Mesenteric fat pad (tissue), 1 donor: Measurements from ENCODE around the gene C19orf67. TPM values are rescaled to one million over a fixed set of nuclear protein-coding genes. Genes with fewer than 3 reads are reported as not detected.

Experiments
- DNase-seq: peaks from one replicate; pipeline ENCODE4 v3.0.0-alpha.2; 2020; ENCODE audit warnings: low spot score
- total RNA-seq: library from RNA; stranded (reverse); fragmentation: NEBNext Ultra II Directional; extraction: Animal tissue kit (Norgen Biotek cat#: 25700); gene quantifications from one replicate; pipeline ENCODE4 v1.2.1, GENCODE V29; 2021
- donor health status: DM: yes; HTN: yes; CAD: no.

Gene C19orf67
- total RNA-seq, 1 donor from 2014 or later = not detected

DNA sequence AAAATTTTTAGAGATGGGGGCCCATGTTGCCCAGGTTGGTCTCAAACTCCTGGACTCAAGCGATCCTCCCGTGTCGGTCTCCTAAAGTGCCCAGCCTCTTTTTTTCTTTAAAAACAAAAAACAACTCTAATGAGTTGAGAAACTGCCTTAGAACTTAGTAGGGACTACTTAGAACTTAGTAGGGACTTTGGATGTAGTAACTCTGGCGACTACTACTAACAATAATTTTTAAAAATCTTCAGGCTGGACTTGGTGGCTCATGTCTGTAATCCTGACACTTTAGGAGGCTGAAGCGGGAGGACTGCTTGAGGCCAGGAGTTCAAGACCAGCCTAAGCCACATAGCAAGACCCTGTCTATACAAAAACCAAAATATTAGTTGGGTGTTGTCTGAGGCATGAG lies 515 bp upstream of the C19orf67 start:
- no peak for DNase-seq

DNA sequence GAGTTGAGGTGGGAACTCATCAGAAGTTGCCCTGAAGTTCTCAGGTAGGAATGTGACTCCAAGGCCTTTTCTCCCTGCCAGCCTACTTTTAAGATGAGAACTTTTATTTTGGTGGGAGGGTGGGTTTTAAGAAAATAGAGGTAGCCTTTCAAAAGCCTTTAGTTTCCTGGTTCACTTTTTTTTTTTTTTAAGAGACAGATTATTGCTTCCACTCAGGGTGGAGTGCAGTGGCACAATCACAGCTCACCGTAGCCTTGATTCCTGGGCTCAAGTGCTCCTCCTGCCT lies 3.0 kb downstream of the C19orf67 start:
- DNase-seq = no peak

DNA sequence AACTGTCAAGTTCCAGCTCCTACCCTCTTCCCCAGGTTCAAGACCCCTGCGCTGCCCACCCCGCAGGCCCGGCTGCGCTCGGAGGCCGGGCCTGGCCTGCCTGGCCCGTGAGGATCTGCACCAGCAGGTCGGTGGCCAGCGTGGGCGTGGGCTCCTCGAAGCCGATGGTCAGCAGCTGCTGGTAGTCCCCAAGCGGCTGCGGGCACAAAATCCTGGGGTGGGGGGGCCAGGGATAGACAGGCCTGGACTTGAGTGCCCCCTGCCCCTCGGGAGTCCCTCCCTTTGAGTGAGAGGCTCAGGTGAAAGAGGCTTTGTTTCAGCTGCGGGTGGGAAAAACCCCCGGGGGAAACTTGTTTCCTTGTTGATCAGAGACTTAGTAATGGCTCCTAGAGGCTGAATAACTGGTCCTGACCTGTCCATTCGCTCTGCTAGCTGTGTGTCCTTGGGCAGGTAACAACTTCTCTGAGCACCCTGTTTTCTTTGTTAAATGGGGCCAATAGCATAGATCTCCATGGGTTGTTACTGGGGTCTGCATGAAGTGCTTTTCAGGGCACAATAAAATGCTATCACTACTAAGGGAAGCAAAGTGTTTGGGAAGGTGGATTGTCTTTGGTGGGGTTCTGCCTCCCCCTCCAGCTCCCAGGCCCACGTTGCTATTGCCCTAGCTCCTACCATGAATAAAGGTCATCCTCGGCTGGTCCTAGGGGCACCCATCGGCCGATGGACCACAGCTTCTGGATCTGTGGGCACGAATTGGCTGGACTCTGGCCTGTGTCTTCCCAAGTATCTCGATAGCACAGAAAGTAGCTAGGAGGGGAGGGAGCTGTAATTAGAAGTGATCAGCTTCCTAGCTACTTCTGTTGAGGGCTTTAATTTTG lies 3.5 kb downstream of the C19orf67 start:
- DNase-seq = no peak

- peak; percentile 100 for DNase-seq
Observed at GRCh38 chr19:14080887-14081796, 4.4 kb downstream of the C19orf67 start.

DNA sequence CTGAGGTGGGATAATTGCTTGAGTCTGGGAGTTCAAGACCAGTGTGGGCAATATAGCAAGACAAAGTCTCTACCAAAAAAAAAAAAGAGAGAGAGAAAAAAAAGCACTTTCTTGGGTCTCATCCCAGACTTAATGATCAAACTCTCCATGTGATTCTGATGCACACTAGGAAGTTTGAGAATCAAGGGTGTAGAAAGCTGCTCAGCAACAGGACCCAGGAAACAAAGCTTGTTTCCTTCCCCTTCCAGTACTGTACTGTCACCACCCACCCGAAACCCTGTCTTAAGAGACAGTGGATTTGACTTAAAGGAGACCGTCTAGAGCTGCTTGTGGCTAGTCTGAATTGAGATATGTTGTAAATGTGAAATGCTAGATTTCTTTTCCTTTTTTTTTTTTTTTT lies 7.2 kb downstream of the C19orf67 start:
- DNase-seq = no peak

DNA sequence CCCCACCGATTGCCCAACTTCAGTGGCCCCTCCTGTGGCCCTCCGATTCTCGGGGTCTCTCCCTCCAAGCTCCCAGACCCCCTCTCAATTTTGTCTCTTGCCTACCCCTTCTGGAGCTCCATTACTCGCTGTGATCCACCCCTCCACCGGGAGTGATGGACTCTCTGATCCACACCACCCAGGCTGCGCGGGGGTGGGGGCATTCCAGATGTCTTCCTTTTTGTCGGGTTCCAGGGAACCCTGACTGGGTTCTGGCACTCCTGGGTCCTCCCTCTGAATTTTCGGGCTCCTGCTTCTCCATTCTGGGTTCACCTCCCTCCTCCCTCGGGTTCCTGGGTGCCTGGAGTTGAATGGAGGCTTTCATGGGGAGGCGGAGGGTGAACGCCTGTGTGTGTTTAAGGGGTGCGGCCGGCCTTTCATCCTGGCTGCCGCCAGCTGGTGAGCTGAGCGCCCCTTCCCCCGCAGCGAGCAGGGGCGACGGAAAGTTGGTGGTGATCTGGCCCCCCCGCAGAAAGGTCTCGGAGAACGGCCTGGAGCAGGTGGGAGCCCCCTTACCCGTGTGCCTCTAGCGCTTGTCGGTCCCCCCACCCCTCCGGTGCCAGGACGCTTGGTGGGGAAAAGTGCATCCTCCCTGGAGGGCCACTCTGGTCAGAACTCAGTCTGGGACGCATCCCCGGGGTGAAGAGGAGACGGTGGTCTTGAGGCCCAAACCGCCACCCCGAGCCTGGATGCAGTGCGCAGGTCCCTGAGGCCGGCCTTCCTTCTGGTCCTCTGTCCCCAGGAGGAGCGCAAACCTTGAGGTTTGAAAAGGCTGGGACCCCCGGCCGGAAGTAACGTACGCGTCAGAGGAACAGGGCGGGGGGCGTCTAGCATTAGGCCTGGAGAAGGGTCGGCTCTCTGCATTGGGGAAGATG lies 11.4 kb downstream of the C19orf67 start:
- no peak for DNase-seq

- no peak for DNase-seq
Observed at GRCh38 chr19:14073261-14073924, 12.2 kb downstream of the C19orf67 start.

DNA sequence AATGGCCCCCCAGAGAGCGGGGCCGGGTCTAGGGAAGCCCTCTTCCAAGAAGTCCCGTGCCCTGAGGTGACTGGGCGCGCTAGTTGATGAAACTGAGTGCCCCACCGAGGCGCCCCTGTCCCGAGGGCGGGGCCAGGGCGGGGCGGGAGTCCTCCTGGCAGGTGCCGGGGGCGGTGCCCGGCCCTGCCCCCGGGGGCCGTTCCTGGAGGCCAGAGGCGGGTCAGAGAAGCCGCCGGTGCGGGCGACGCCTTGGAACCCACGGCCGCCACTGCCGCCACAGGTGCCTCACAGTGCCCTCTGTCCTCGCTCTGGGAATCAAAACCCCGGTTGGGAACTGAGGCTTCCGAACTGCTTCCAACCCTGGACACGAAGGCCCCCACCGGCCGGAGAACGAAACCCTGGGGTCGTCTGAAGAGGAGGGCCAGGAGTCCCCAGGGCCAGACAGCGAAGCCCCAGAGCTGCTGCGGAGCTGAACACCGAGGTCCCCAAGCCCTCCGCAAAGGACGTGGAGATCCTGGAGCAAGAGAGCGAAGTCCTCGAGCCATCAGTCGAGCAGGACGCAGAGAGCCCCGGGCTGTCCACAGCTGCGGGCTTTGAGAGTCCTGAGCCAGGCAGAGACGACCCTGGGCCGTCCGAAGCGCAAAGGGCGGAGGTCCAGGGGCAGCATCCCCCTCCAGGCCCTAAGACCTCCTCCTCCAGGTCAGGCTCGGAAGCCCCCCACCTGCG lies 12.9 kb downstream of the C19orf67 start, which contains the start of gene MISP3:
Gene MISP3 (plus strand): TSS at position 252 of the 726 bp plus-strand sequence. CDS start 524 bp downstream, outside the sequence.
- no peak for DNase-seq

DNA sequence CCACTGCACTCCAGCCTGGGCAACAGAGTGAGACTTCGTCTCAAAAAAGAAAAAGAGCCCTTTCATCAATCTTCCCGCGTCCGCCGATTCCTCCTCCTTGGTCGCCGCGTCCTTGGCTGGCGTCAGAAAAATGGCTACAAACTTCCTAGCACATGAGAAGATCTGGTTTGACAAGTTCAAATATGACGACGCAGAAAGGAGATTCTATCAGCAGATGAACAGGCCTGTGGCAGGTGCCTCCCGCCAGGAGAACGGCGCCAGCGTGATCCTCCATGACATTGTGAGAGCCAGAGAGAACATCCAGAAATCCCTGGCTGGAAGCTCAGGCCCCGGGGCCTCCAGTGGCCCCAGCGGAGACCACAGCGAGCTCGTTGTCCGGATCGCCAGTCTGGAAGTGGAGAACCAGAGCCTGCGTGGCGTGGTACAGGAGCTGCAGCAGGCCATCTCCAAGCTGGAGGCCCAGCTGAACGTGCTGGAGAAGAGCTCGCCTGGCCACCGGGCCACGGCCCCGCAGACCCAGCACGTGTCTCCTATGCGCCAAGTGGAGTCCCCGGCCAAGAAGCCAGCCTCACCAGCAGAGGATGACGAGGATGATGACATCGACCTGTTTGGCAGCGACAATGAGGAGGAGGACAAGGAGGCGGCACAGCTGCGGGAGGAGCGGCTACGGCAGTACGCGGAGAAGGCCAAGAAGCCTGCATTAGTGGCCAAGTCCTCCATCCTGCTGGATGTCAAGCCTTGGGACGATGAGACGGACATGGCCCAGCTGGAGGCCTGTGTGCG lies 15.1 kb downstream of the C19orf67 start:
- no peak for DNase-seq

GRCh38 chr19:14066134-14066533 lies 19.4 kb downstream of the C19orf67 start:
- no peak for DNase-seq

DNA sequence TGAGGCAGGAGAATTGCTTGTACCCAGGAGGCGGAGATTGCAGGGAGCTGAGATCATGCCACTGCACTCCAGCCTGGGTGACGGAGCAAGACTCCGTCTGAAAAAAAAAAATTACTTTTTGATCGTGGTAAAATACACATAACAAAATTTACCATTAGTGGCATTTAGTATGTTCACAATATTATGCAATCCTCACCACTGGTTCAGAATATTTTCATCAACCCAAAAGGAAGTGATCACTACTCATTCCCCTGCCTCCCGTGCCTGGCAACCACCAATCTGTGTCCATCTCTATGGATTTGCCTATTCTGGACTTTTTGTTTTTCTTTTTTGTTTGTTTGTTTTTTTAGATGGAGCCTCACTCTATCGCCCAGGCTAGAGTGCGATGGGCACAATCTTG lies 22.5 kb downstream of the C19orf67 start:
- no peak for DNase-seq

GRCh38 chr19:14062558-14062855 lies 23.1 kb downstream of the C19orf67 start:
- no peak for DNase-seq

GRCh38 chr19:14061751-14062557 lies 23.6 kb downstream of the C19orf67 start, which contains the start of gene PALM3:
Gene PALM3, minus strand, starts transcription at chr19:14062076. Its CDS starts 96 bp downstream, at chr19:14061980.
- no peak for DNase-seq

DNA sequence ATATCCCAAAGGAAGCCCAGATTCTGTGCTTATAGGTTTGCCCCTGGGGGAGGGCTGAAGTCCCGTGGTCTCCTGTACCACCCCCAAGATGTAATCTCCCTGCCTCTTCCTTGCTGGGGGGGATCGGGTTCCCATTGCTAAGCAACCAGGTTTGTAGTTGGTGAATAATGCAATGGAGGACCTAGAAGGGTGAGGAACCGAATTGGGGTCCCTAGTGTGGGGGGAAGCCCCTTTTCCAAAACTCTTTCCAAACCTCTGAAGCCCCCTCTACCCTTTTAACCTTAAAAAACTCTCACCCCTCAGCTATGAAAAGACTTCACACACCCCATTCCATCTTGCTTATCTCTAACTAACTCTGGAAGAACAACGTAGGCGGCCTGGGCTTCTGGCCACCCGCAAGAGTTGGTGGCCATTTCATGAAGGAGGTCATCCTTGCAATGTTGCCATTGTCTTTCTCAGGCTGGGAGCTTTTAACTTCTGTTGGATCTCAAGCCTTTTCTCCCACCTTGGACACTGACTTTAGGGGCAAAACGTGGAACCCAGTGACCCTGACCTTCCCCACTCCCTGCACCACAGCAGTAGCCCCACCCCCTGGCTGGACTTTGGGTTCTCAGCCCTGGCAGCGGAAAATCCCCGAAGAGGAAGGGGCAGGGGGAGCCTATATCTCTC lies 24.4 kb downstream of the C19orf67 start:
- no peak for DNase-seq

GRCh38 chr19:14059652-14060155 lies 25.9 kb downstream of the C19orf67 start:
- DNase-seq = no peak

DNA sequence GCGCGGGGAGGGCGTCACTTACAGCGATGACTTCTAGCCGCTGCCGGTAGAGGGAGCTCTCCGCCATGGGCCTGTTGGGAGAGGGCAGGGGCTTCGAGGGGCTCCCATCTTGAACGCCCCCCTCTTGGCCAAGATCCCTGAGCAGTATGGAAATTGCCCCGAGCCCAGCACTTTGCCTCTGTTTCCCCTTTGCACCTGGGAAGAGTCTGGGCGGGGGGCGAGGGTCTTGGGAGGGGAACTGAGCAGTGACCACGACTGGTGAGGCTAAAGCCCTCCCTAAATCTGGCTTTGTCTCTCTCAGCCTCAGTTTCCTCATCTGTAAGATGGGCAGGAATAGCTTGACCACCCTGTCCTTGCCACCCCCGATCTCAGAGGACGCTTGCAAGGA lies 26.5 kb downstream of the C19orf67 start:
- DNase-seq = no peak
